Peyer's patch (tissue), 4 donors: Measurements from ENCODE around the gene TMEM242.
"Not testable (repeated sequence)": the region's sequence is repeated elsewhere in the genome, so short reads cannot be mapped to it uniquely, and the experiment has no call there.

Experiments used
- CTCF ChIP-seq, 6 experiments: fragments of 450-650 bp in 4 of 6; fragments of 200-600 bp in 2 of 6; sonication (generic) in 1 of 6; IDR thresholded peaks; one replicate each; pipeline ENCODE4 v1.5.1; 2017 to 2019; ENCODE audit warnings: antibody characterized with exemption in 6 of 6, mild to moderate bottlenecking in 3 of 6, moderate library complexity in 1 of 6
- POLR2A ChIP-seq, 2 donors: fragments of 450-650 bp; IDR thresholded peaks; one replicate each; pipeline ENCODE4 v1.5.1; 2017; ENCODE audit warnings: antibody characterized with exemption in 2 of 2, mild to moderate bottlenecking in 2 of 2, moderate library complexity in 2 of 2

GRCh38 chr6:157337276-157337675 is 14.0 kb upstream of the TMEM242 start:
- not testable (repeated sequence) for TF ChIP-seq CTCF, POLR2A (IDR thresholded peaks at IDR 0.05)
